NCI-H1436 treated with DMSO at 0.1 percent for 48 hours (cell line): ENCODE measurements around the gene PREB.

Experiments used
- DNase-seq: peaks from one replicate; lab custom pipeline; 2025; lab: John Stamatoyannopoulos, UW

Gene PREB

GRCh38 chr2:27152796-27153464 lies 18.5 kb upstream of the PREB start:
- DNase-seq = no peak

- DNase-seq = no peak
These were observed 17.8 kb upstream of the PREB start for GRCh38 chr2:27152102-27152795.

GRCh38 chr2:27150639-27151230 lies 16.3 kb upstream of the PREB start:
- no peak for DNase-seq

- no peak for DNase-seq
These were observed 15.4 kb upstream of the PREB start for GRCh38 chr2:27149570-27150405.

- no peak for DNase-seq
These were observed 14.5 kb upstream of the PREB start, which contains the start of gene TCF23 for GRCh38 chr2:27148801-27149439. Gene TCF23 (plus strand): TSS chr2:27149004. CDS start chr2:27149134, 130 bp downstream.

- DNase-seq = no peak
These were observed 13.5 kb upstream of the PREB start for GRCh38 chr2:27147935-27148334.

GRCh38 chr2:27145682-27146081 lies 11.2 kb upstream of the PREB start:
- no peak for DNase-seq

GRCh38 chr2:27143285-27143684 lies 8.8 kb upstream of the PREB start:
- DNase-seq = no peak

- no peak for DNase-seq
These were observed 4.9 kb upstream of the PREB start, which contains the start of gene PRR30 for GRCh38 chr2:27139310-27139709. Gene PRR30 (minus strand): TSS chr2:27139410. CDS start chr2:27138329, 1,081 bp downstream.

- no peak for DNase-seq
These were observed 3.7 kb upstream of the PREB start for GRCh38 chr2:27138111-27138510.

GRCh38 chr2:27137322-27137935 lies 3.0 kb upstream of the PREB start:
- DNase-seq = no peak

GRCh38 chr2:27136751-27137150 lies 2.3 kb upstream of the PREB start:
- DNase-seq = no peak

GRCh38 chr2:27135478-27135955 lies 1.1 kb upstream of the PREB start:
- DNase-seq = no peak

- no peak for DNase-seq
These were observed 493 bp upstream of the PREB start for GRCh38 chr2:27134781-27135477.

GRCh38 chr2:27133195-27133875 lies 1.1 kb downstream of the PREB start:
- DNase-seq = no peak

GRCh38 chr2:27131429-27131828 lies 3.0 kb downstream of the PREB start:
- no peak for DNase-seq

- no peak for DNase-seq
These were observed 4.0 kb downstream of the PREB start for GRCh38 chr2:27130396-27130795.

GRCh38 chr2:27128668-27129571 lies 5.5 kb downstream of the PREB start:
- DNase-seq = no peak
